Sigmoid colon (tissue), 4 donors: Measurements from ENCODE around the gene PXDN.

Source experiments
- POLR2A ChIP-seq, 2 donors: fragments of 450-650 bp; IDR thresholded peaks; one replicate each; pipeline ENCODE4 v1.6.1; 2016; ENCODE audit warnings: antibody characterized with exemption in 2 of 2, mild to moderate bottlenecking in 2 of 2, moderate library complexity in 2 of 2
- POLR2AphosphoS5 ChIP-seq, 4 donors: sonication (generic); formaldehyde crosslinking; IDR thresholded peaks; one replicate each; pipeline ENCODE4 v1.6.1; 2017; ENCODE audit warnings: antibody characterized with exemption in 4 of 4

DNA sequence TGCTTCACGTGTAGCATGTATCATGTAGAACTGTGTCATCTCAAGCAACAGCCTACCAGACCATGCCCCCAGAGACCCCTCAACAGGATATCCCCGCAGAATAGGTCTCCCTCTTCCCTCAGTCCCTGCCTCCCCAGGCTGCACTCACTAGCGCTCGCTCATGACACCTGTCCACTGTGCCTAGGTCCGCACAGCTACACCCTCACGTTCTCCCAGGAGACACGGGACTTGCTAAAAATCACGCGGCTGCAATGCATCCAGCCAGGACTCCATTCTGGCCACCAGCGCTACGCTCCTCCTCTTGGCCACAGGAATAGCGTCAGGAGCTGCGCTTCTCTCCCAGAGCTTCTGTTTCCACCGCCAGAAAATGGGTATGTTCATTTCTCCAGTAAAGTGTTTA lies 2.5 kb downstream of the PXDN start:
- no peak for TF ChIP-seq POLR2A (IDR thresholded peaks at IDR 0.05)
- TF ChIP-seq POLR2AphosphoS5 (IDR thresholded peaks at IDR 0.05) = no peak
